Fibroblast of the conjunctiva (primary cell): ENCODE data around the gene KRT13.

Experiments
- DNase-seq: peaks from one replicate; pipeline ENCODE4 v3.0.0-alpha.2; 2010; ENCODE audit warnings: low read depth

Gene KRT13

GRCh38 chr17:41537614-41537954, 32.2 kb upstream of the KRT13 start:
- no peak for DNase-seq

- DNase-seq: no peak
Observed at GRCh38 chr17:41536741-41537613, 31.6 kb upstream of the KRT13 start.

- no peak for DNase-seq
Observed at GRCh38 chr17:41535764-41536481, 30.5 kb upstream of the KRT13 start.

GRCh38 chr17:41534899-41535546, 29.6 kb upstream of the KRT13 start:
- DNase-seq: no peak

- DNase-seq: no peak
Observed at GRCh38 chr17:41533613-41534012, 28.2 kb upstream of the KRT13 start.

- DNase-seq: no peak
Observed at GRCh38 chr17:41532947-41533570, 27.6 kb upstream of the KRT13 start.

GRCh38 chr17:41531993-41532392, 26.6 kb upstream of the KRT13 start:
- no peak for DNase-seq

- peak; percentile 49 for DNase-seq
Observed at GRCh38 chr17:41530062-41531048, 24.9 kb upstream of the KRT13 start.

- no peak for DNase-seq
Observed at GRCh38 chr17:41529491-41529915, 24.1 kb upstream of the KRT13 start.

- DNase-seq: no peak
Observed at GRCh38 chr17:41528959-41529353, 23.5 kb upstream of the KRT13 start.

- DNase-seq: no peak
Observed at GRCh38 chr17:41527063-41528023, 21.9 kb upstream of the KRT13 start.

- no peak for DNase-seq
Observed at GRCh38 chr17:41524261-41524660, 18.8 kb upstream of the KRT13 start.

- no peak for DNase-seq
Observed at GRCh38 chr17:41523787-41524186, 18.4 kb upstream of the KRT13 start.

GRCh38 chr17:41523225-41523593, 17.8 kb upstream of the KRT13 start:
- DNase-seq: no peak

- no peak for DNase-seq
Observed at GRCh38 chr17:41522301-41523224, 17.2 kb upstream of the KRT13 start.

GRCh38 chr17:41521574-41522261, 16.3 kb upstream of the KRT13 start:
- peak; percentile 12 for DNase-seq

GRCh38 chr17:41520821-41521521, 15.6 kb upstream of the KRT13 start:
- DNase-seq: no peak
